Adrenal gland (tissue), 5 donors: ENCODE measurements around the gene UBE2G1.

Experiments used
- POLR2A ChIP-seq, 2 donors: fragments of 450-650 bp; IDR thresholded peaks; one replicate each; pipeline ENCODE4 v1.6.1; 2017; ENCODE audit warnings: antibody characterized with exemption in 2 of 2, mild to moderate bottlenecking in 2 of 2, moderate library complexity in 1 of 2
- TF ChIP-seq, protein P1 (sequence below), 6 experiments: fragments of 450-650 bp in 4 of 6; fragments of 200-600 bp in 2 of 6; sonication (generic) in 1 of 6; IDR thresholded peaks; 1 replicate in 5 of 6; 2 replicates in 1 of 6; pipeline versions ENCODE4 v1.5.1 to v1.8.0; 2016 to 2021; ENCODE audit warnings: antibody characterized with exemption in 6 of 6, mild to moderate bottlenecking in 2 of 6, moderate library complexity in 1 of 6
- donor health status: DM: no; HTN: no; CAD: no.

DNA sequence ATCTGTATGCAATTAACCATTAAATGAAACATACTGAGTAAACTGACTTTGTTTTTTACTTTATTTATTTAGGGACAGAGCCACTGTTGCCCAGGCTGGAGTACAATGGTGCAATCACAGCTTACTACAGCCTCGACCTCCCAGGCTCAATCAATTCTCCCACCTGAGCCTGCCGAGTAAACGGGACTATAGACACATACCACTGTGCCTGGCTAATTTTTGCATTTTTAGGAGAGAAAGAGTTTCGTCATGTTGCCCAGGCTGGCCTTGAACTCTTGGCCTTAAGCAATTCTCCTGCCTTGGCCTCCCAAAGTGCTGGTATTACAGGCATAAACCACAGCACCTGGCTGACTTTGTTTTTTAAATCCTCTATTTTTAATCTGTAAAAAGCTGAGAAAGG is 145.3 kb downstream of the UBE2G1 start:
- TF ChIP-seq POLR2A (IDR thresholded peaks at IDR 0.05), result no peak
- TF ChIP-seq, protein P1, sequence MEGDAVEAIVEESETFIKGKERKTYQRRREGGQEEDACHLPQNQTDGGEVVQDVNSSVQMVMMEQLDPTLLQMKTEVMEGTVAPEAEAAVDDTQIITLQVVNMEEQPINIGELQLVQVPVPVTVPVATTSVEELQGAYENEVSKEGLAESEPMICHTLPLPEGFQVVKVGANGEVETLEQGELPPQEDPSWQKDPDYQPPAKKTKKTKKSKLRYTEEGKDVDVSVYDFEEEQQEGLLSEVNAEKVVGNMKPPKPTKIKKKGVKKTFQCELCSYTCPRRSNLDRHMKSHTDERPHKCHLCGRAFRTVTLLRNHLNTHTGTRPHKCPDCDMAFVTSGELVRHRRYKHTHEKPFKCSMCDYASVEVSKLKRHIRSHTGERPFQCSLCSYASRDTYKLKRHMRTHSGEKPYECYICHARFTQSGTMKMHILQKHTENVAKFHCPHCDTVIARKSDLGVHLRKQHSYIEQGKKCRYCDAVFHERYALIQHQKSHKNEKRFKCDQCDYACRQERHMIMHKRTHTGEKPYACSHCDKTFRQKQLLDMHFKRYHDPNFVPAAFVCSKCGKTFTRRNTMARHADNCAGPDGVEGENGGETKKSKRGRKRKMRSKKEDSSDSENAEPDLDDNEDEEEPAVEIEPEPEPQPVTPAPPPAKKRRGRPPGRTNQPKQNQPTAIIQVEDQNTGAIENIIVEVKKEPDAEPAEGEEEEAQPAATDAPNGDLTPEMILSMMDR (IDR thresholded peaks at IDR 0.05), result no peak
